Suprapubic skin (tissue), 4 donors: ENCODE results near the gene CCDC172. TPM values are rescaled to one million over a fixed set of nuclear protein-coding genes. Genes with fewer than 3 reads are reported as not detected.

ENCODE experiments used
- DNase-seq, 2 donors: peaks; one replicate each; pipeline ENCODE4 v3.0.0-alpha.2; 2019; ENCODE audit warnings: low spot score in 2 of 2
- H3K27ac ChIP-seq: fragments of 200-600 bp; sonication (generic); one replicate; pipeline ENCODE4 v1.5.1; 2019
- H3K27me3 ChIP-seq: fragments of 200-600 bp; sonication (generic); one replicate; pipeline ENCODE4 v1.5.1; 2019
- H3K36me3 ChIP-seq: fragments of 200-600 bp; sonication (generic); one replicate; pipeline ENCODE4 v1.5.1; 2019
- H3K4me1 ChIP-seq: fragments of 200-600 bp; sonication (generic); one replicate; pipeline ENCODE4 v1.5.1; 2019
- H3K4me3 ChIP-seq: fragments of 200-600 bp; sonication (generic); one replicate; pipeline ENCODE4 v1.5.1; 2019; ENCODE audit warnings: mild to moderate bottlenecking
- H3K9me3 ChIP-seq: fragments of 200-600 bp; sonication (generic); one replicate; pipeline ENCODE4 v1.5.1; 2019
- EP300 ChIP-seq: sonication (generic); formaldehyde crosslinking; IDR thresholded peaks from one replicate; pipeline ENCODE4 v1.6.1; 2017; ENCODE audit warnings: antibody characterized with exemption
- POLR2A ChIP-seq, 2 donors: fragments of 450-650 bp; IDR thresholded peaks; one replicate each; pipeline ENCODE4 v1.6.1; 2017; ENCODE audit warnings: antibody characterized with exemption in 2 of 2, mild to moderate bottlenecking in 2 of 2, moderate library complexity in 2 of 2
- POLR2AphosphoS5 ChIP-seq, 3 donors: sonication (generic); formaldehyde crosslinking; IDR thresholded peaks; one replicate each; pipeline ENCODE4 v1.6.1; 2017; ENCODE audit warnings: antibody characterized with exemption in 3 of 3
- WGBS: methylation state at CpG from one replicate; pipeline ENCODE4 v1.1.5; 2018; 5-methylcytosine and 5-hydroxymethylcytosine counted together
- total RNA-seq, 4 donors: library from RNA; depleted of rRNA; stranded (reverse); fragments of >200 nt; gene quantifications; one replicate each; pipeline ENCODE4 v1.1.0, GENCODE V29; 2016
- TF ChIP-seq, protein P1 (sequence below), 2 donors: fragments of 200-600 bp in 1 of 2; fragments of 450-650 bp in 1 of 2; sonication (generic) in 1 of 2; IDR thresholded peaks; one replicate each; pipeline ENCODE4 v1.5.1; 2016 to 2019; ENCODE audit warnings: antibody characterized with exemption in 2 of 2, mild to moderate bottlenecking in 1 of 2, moderate library complexity in 1 of 2

The CCDC172 gene
- total RNA-seq, 4 donors from 2014 or later: not detected

DNA sequence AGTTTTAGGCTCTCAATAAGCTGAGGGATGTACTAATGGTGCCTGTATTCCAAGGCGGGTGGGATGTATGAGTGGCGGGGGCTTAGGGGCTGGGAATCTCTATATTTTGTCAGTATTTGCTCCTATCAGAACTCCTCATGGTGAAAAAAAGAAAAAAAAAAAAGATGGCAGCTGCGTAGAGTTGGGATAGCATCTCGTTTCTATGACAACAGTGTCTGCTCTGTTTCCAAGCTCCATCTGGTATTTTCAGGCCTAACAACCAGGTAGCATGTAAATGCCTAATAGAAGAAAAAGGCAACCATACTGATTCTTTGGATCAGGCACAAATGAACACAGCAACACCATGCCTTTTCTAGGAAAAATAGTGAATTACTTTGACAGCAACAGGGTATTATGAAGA is 11.7 kb upstream of the CCDC172 start:
- 85% methylated on average over 4 of the region's 4 CpGs for WGBS
- Histone ChIP-seq H3K36me3 (no peaks in the 10 kb centered on the region), H3K27ac (no peak overlapping the region), H3K4me3 (no peak overlapping the region), H3K9me3 (no peaks in the 10 kb centered on the region), H3K27me3 (no peaks in the 10 kb centered on the region), H3K4me1 (no peaks in the 10 kb centered on the region)
- DNase-seq: no peak
- TF ChIP-seq EP300 (no peak), POLR2AphosphoS5 (IDR thresholded peaks at IDR 0.05) (no peak), POLR2A (IDR thresholded peaks at IDR 0.05) (no peak)
- TF ChIP-seq, protein P1, sequence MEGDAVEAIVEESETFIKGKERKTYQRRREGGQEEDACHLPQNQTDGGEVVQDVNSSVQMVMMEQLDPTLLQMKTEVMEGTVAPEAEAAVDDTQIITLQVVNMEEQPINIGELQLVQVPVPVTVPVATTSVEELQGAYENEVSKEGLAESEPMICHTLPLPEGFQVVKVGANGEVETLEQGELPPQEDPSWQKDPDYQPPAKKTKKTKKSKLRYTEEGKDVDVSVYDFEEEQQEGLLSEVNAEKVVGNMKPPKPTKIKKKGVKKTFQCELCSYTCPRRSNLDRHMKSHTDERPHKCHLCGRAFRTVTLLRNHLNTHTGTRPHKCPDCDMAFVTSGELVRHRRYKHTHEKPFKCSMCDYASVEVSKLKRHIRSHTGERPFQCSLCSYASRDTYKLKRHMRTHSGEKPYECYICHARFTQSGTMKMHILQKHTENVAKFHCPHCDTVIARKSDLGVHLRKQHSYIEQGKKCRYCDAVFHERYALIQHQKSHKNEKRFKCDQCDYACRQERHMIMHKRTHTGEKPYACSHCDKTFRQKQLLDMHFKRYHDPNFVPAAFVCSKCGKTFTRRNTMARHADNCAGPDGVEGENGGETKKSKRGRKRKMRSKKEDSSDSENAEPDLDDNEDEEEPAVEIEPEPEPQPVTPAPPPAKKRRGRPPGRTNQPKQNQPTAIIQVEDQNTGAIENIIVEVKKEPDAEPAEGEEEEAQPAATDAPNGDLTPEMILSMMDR (IDR thresholded peaks at IDR 0.05): no peak

GRCh38 chr10:116316503-116316902 is 7.7 kb upstream of the CCDC172 start:
- no peak overlapping the region for H3K27ac ChIP-seq
- H3K4me1 ChIP-seq: no peaks in the 10 kb centered on the region
- H3K27me3 ChIP-seq: no peaks in the 10 kb centered on the region
- no peak for DNase-seq
- no peak for TF ChIP-seq POLR2A (IDR thresholded peaks at IDR 0.05)
- TF ChIP-seq, protein P1 (IDR thresholded peaks at IDR 0.05): no peak
- TF ChIP-seq POLR2AphosphoS5 (IDR thresholded peaks at IDR 0.05): no peak
- TF ChIP-seq EP300: no peak
- H3K9me3 ChIP-seq: no peaks in the 10 kb centered on the region
- 24% methylated on average over 2 of the region's 2 CpGs for WGBS
- H3K4me3 ChIP-seq: no peak overlapping the region
- no peaks in the 10 kb centered on the region for H3K36me3 ChIP-seq

- WGBS: 53% methylated on average over 17 of the region's 17 CpGs
- H3K36me3 ChIP-seq: no peaks in the 10 kb centered on the region
- no peak for DNase-seq
- H3K9me3 ChIP-seq: no peaks in the 10 kb centered on the region
- no peak overlapping the region for H3K27ac ChIP-seq
- peaks cover 10% of the 10 kb centered on the region for H3K27me3 ChIP-seq
- H3K4me3 ChIP-seq: no peak overlapping the region
- TF ChIP-seq POLR2AphosphoS5 (IDR thresholded peaks at IDR 0.05) (no peak), EP300 (no peak), POLR2A (IDR thresholded peaks at IDR 0.05) (no peak)
- TF ChIP-seq, protein P1 (IDR thresholded peaks at IDR 0.05): no peak
- no peaks in the 10 kb centered on the region for H3K4me1 ChIP-seq
Measured at GRCh38 chr10:116324951-116325635, 845 bp downstream of the CCDC172 start.

- TF ChIP-seq, protein P1 (IDR thresholded peaks at IDR 0.05): no peak
- TF ChIP-seq POLR2AphosphoS5 (IDR thresholded peaks at IDR 0.05): no peak
- no peak for TF ChIP-seq POLR2A (IDR thresholded peaks at IDR 0.05)
- TF ChIP-seq EP300: no peak
- WGBS: 78% methylated on average over 2 of the region's 2 CpGs
- no peak overlapping the region for H3K4me3 ChIP-seq
Measured at GRCh38 chr10:116325987-116326386, 1.7 kb downstream of the CCDC172 start.

GRCh38 chr10:116329153-116329552 is 4.9 kb downstream of the CCDC172 start:
- TF ChIP-seq, protein P1 (IDR thresholded peaks at IDR 0.05): no peak
- TF ChIP-seq POLR2A (IDR thresholded peaks at IDR 0.05): no peak
- TF ChIP-seq POLR2AphosphoS5 (IDR thresholded peaks at IDR 0.05): no peak
- no peak for TF ChIP-seq EP300
- H3K27ac ChIP-seq: no peak overlapping the region
- no peak for DNase-seq
- peaks cover 10% of the 10 kb centered on the region for H3K27me3 ChIP-seq
- no peaks in the 10 kb centered on the region for H3K9me3 ChIP-seq
- H3K36me3 ChIP-seq: no peaks in the 10 kb centered on the region
- WGBS: 88% methylated on average over 1 of the region's 1 CpG
- no peak overlapping the region for H3K4me3 ChIP-seq
- H3K4me1 ChIP-seq: no peaks in the 10 kb centered on the region

More at GRCh38 chr10:116325987-116326386, 1.7 kb downstream of the CCDC172 start:
- H3K36me3 ChIP-seq: no peaks in the 10 kb centered on the region
- DNase-seq: no peak
- H3K27ac ChIP-seq: no peak overlapping the region
- H3K4me1 ChIP-seq: no peaks in the 10 kb centered on the region
- H3K9me3 ChIP-seq: no peaks in the 10 kb centered on the region
- peaks cover 10% of the 10 kb centered on the region for H3K27me3 ChIP-seq
